ENCODE measurements around the gene ISG15.

DNA sequence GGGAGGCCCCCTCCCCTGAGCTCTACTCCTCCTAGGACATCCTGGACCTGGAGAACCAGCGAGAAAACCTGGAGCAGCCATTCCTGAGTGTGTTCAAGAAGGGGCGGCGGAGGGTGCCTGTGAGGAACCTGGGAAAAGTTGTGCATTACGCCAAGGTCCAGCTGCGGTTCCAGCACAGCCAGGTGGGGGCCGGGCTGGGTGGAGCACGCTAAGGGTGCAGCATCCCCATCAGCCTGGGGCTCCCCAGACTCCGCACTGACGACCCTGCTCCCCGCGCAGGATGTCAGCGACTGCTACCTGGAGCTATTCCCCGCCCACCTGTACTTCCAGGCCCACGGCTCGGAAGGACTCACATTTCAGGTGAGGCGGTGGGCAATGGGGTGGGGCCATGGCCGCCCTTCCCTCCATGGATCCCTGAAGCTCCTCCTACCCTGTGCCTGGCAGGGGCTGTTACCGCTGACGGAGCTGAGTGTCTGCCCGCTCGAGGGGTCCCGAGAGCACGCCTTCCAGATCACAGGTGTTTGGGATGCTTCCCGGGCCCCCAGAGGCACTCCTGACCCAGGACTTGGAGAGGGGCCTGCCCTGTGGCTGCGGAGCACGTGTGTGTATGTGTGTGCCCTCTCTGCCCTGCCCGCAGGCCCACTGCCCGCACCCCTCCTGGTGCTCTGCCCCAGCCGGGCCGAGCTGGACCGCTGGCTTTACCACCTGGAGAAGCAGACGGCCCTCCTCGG is 42.9 kb upstream of the ISG15 start:
- TF ChIP-seq CEBPB (IDR thresholded peaks at IDR 0.05; ENCODE audit: low read depth) = no peak
- no peak for TF ChIP-seq POLR2A (IDR thresholded peaks at IDR 0.05; ENCODE audit: borderline replicate concordance, extremely low read depth, insufficient read depth, insufficient read length)
- TF ChIP-seq ELF1 (IDR thresholded peaks at IDR 0.05; ENCODE audit: borderline replicate concordance, low read depth) = no peak
- TF ChIP-seq, protein P1, sequence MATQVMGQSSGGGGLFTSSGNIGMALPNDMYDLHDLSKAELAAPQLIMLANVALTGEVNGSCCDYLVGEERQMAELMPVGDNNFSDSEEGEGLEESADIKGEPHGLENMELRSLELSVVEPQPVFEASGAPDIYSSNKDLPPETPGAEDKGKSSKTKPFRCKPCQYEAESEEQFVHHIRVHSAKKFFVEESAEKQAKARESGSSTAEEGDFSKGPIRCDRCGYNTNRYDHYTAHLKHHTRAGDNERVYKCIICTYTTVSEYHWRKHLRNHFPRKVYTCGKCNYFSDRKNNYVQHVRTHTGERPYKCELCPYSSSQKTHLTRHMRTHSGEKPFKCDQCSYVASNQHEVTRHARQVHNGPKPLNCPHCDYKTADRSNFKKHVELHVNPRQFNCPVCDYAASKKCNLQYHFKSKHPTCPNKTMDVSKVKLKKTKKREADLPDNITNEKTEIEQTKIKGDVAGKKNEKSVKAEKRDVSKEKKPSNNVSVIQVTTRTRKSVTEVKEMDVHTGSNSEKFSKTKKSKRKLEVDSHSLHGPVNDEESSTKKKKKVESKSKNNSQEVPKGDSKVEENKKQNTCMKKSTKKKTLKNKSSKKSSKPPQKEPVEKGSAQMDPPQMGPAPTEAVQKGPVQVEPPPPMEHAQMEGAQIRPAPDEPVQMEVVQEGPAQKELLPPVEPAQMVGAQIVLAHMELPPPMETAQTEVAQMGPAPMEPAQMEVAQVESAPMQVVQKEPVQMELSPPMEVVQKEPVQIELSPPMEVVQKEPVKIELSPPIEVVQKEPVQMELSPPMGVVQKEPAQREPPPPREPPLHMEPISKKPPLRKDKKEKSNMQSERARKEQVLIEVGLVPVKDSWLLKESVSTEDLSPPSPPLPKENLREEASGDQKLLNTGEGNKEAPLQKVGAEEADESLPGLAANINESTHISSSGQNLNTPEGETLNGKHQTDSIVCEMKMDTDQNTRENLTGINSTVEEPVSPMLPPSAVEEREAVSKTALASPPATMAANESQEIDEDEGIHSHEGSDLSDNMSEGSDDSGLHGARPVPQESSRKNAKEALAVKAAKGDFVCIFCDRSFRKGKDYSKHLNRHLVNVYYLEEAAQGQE (IDR thresholded peaks at IDR 0.05; ENCODE audit: low read depth) = no peak
- TF ChIP-seq, protein P2, sequence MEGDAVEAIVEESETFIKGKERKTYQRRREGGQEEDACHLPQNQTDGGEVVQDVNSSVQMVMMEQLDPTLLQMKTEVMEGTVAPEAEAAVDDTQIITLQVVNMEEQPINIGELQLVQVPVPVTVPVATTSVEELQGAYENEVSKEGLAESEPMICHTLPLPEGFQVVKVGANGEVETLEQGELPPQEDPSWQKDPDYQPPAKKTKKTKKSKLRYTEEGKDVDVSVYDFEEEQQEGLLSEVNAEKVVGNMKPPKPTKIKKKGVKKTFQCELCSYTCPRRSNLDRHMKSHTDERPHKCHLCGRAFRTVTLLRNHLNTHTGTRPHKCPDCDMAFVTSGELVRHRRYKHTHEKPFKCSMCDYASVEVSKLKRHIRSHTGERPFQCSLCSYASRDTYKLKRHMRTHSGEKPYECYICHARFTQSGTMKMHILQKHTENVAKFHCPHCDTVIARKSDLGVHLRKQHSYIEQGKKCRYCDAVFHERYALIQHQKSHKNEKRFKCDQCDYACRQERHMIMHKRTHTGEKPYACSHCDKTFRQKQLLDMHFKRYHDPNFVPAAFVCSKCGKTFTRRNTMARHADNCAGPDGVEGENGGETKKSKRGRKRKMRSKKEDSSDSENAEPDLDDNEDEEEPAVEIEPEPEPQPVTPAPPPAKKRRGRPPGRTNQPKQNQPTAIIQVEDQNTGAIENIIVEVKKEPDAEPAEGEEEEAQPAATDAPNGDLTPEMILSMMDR (IDR thresholded peaks at IDR 0.05 in 2 of 3, conservative IDR thresholded peaks at IDR 0.05 in 1 of 3; ENCODE audit: borderline replicate concordance in 1 of 3, insufficient read depth in 1 of 3, low read depth in 2 of 3, low read length in 2 of 3) = no peak
